GM12875 (cell line): ENCODE results near the gene ZFX.

Experiments used
- H3K4me3 ChIP-seq: one replicate; pipeline ENCODE4 v1.5.1; 2011; ENCODE audit warnings: low read depth, low read length, control low read depth
- CTCF ChIP-seq: IDR thresholded peaks from 2 replicates; pipeline ENCODE4 v1.5.1; 2011; ENCODE audit warnings: low read depth, mild to moderate bottlenecking, control low read depth, inconsistent platforms, low read length, moderate library complexity, borderline replicate concordance; ENCODE audit not compliant: insufficient read depth

Gene ZFX

GRCh38 chrX:24208496-24209240 lies 59.1 kb downstream of the ZFX start:
- no peak overlapping the region for H3K4me3 ChIP-seq
- TF ChIP-seq CTCF, result no peak

GRCh38 chrX:24210190-24210589 lies 60.7 kb downstream of the ZFX start:
- no peak overlapping the region for H3K4me3 ChIP-seq
- TF ChIP-seq CTCF, result no peak

- no peak for TF ChIP-seq CTCF
- H3K4me3 ChIP-seq, result no peak overlapping the region
Measured at GRCh38 chrX:24214568-24214967, 65.0 kb downstream of the ZFX start.

- no peak for TF ChIP-seq CTCF
- H3K4me3 ChIP-seq, result no peak overlapping the region
Measured at GRCh38 chrX:24215272-24215671, 65.7 kb downstream of the ZFX start.

GRCh38 chrX:24216037-24216436 lies 66.5 kb downstream of the ZFX start:
- TF ChIP-seq CTCF, result no peak

GRCh38 chrX:24216827-24217226 lies 67.3 kb downstream of the ZFX start:
- no peak overlapping the region for H3K4me3 ChIP-seq
- no peak for TF ChIP-seq CTCF

More at GRCh38 chrX:24216037-24216436, 66.5 kb downstream of the ZFX start:
- no peak overlapping the region for H3K4me3 ChIP-seq

- TF ChIP-seq CTCF, result no peak
Measured at GRCh38 chrX:24219320-24219719, 69.8 kb downstream of the ZFX start.

More at GRCh38 chrX:24219320-24219719, 69.8 kb downstream of the ZFX start:
- no peak overlapping the region for H3K4me3 ChIP-seq
